HG03060 (cell line): ENCODE data around the gene BRF1.

Experiments
- ATAC-seq: cut with Tn5 transposase; IDR thresholded peaks from one replicate; pipeline ENCODE4 v1.9.1; 2021; ENCODE audit warnings: low read depth, moderate number of reproducible peaks; ENCODE audit not compliant: unreplicated experiment

Gene BRF1

DNA sequence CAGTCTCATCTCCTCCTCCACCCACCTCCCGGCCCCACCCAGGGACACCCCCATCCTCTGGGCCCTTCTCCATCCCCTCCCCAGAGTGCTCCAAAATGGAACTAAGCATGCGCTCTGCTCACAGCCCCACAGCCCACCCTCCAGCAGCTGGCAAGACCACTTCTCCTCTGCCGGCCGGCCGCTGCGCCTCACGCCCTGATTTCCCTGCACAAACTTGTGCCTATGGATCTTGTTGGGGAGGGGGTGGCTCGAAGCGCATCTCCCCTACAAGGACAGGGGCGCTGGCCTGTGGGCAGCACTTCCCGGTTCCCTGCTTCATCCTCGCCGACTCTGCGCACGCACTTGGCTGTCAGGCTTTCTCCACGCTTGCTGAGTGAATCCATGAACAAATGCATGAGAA, 100.2 kb downstream of the BRF1 start:
- no peak for ATAC-seq

DNA sequence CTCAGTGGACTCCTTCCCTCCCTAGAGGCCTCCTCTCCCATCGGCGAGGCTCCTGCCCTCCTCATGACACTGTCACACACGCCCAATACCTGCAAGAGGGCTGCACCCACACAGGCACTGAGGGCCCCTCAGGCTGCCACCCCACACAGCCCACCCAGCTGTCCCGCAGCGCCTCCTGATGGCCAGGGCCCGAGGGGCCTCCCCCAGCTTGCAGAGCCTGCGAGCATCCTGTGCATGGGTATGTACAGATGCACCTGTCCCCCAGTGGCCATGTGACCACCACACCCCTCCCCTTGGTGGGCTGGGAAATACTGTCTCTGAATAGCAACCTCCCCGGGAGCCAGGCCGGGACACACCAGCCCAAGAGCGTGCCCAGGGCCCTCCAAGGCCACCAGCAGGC, 100.7 kb downstream of the BRF1 start:
- ATAC-seq: no peak

DNA sequence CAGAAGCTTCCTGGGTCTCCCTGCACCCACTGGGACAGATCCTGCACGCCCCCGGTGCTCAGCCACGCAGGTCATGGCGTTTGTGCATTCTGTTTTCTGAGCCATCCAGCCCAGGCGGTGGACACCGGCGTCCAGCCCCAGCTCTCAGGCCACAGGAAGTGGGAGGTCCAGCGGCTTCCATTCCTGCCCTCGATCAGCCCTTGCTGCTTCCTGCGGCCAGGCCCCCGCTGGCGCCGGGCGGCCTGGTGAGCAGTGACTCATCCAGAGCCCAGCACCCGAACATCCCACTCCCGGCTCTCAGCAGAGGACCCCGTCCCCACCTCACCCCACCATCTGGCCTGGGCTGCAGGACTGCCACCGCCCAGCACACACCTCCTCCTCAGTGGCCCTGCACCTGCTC, 101.7 kb downstream of the BRF1 start:
- ATAC-seq: no peak

DNA sequence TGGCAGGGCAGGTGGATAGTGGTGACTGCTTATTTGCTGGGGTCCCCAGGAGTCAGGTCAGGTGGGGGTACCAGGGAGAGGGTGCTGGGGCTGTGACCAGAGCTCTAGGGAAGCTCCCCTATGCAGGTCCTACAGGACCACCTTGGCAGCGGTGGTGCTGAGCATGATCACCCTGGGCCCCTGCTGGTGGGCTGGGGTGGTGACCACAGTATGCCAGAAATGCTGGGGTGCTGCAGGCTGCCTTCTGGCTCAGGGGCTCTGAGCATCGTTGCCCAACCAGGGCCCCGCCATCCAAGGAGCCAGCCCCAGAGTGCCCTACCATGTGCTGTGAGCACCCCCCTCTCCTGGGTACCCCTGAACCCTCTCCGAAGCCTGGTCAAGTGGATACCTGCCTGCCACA, 102.2 kb downstream of the BRF1 start:
- no peak for ATAC-seq

DNA sequence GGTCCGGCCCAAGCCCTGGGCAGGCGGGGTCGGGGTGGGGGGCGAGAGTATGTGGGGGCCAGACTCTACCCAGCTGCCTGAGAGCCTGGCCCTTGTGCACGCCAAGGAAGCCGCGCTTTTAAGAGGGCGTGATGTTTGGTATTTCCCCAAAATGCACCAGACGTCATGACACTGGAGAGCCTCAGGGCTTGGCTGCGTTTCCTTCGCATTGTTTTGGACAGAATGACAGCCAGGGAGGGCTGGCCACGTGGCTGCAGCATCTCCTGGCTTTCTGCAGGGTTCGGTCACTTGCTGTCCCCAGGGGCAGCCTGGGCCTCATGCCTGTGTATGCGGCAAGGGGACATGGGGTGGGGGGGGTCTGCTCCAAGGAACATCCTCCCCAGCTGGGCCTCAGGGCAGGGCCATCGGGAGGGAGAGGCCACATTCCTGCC, 103.6 kb downstream of the BRF1 start:
- no peak for ATAC-seq

DNA sequence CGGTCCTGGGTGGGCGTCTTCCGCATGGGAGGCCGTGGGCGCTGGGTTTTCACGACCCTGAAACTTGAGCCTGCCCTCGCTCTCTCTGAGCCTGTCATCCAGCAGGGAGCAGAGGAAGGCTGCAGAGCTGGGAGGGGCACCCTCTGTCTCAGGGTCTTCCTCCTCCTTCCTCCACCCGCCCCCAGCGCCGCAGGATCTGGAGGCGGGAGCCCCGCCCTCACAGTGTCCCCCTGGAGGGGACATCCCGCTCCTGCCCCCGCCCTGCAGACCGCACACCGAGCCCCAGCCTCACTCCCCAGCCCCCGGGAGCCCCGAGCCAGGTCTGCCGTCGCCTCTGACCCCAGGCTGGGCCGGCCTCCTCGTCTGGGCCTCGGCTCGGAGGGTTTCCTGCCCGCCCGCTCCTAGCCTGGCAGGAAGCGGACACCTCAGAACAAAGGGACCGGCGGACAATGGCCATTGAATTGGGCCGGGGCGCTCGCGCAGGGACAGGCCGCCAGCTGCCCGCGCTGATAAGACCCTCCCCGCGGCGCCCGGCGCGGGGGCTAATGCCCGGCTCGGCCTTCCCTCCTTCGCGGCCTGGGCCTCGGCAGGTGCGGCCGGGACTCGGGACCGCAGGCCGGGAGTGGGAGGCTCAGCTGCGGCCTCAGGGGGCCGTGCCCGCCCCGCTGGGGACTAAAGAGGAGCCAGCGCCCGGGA, 104.4 kb downstream of the BRF1 start:
- ATAC-seq: no peak

DNA sequence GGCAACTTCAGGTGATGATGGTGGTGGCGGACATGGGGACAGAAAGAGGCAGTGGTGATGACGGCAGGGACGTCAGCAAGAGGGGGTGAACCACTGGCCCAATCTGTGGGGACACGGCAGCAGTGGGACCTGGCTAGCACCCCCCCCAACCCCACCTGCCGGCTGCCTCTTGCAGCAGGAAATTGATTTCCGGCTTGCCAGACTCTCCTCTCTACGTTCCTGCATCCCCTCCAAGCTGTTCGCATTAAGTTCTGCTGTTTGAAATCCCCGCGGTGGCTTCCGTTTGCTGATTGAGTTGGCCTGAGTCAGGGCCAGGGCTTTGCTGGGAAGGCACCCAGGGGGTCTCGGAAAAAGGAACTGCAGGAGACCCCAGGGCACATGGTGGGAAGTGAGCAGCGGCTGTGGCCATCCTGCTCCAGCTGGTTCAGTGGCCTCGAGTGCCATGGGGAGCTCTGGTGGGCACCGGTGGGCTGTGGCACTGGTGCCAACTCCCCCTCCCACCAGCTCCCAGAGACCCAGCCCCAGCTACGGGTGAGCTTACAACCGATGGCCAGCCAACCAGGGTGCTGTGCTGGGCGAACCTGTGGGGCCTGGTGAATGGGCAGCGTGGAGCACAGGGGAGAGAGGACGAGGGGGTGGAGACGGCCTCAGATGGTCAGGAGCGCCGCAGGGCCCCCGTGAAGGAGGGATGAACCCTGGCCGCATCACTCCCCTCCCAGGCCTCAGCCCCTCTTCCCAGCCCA, 105.1 kb downstream of the BRF1 start:
- ATAC-seq: no peak

DNA sequence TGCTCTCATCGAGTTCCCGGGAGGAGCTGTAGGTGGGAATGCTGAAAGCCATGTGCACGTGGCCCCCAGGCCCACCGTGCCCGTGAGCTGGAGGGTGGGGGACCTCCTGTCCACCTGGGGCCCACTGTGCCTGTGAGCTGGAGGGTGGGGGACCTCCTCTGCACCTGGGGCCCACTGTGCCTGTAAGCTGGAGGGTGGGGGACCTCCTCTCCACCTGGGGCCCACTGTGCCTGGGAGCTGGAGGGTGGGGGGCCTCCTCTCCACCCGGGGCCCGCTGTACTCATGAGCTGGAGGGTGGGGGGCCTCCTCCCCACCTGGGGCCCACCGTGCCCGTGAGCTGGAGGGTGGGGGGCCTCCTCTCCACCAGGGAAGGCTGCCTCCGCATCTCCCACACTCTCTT, 105.8 kb downstream of the BRF1 start:
- ATAC-seq: no peak

DNA sequence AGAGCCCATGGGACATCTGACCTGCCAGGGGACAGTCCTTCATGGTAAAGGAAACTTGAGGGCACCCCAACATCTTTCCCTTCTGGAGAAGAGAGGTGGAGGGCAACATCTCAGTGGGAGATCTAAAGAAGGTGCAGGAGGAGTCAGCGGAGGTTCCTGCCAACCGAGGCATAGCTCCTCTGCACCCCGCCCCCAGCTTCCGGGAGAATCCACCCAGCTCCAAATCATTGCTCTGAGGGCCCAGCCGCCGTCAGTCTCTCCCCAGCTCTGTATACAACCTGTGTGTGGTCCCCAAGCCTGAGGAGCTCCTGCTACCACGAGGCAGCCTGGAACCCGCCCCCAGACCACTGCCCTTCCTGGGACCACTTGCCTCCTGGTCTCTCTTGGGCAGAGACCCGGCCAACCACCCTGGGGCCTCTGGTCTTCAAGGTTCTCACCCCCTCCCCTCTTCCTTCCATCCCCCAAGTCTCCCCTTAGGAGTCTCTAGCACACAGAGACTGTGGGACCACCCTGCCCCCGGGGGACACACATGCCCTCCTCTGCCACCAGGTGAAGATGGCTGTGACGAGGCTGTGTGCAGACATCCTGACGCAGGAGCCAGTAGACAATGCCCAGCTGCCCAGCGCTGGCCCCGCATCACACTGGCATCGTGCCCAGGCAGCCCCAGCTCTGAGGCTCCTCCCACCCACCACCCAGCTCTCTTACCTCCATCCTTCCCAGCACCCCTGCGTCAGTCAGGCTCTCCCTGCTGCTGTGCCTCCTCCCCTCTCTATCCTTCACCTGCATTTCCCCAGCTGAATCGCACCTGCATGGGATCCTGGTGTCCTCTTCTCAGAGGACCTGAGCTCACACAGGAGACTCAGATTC, 106.7 kb downstream of the BRF1 start:
- ATAC-seq: no peak

DNA sequence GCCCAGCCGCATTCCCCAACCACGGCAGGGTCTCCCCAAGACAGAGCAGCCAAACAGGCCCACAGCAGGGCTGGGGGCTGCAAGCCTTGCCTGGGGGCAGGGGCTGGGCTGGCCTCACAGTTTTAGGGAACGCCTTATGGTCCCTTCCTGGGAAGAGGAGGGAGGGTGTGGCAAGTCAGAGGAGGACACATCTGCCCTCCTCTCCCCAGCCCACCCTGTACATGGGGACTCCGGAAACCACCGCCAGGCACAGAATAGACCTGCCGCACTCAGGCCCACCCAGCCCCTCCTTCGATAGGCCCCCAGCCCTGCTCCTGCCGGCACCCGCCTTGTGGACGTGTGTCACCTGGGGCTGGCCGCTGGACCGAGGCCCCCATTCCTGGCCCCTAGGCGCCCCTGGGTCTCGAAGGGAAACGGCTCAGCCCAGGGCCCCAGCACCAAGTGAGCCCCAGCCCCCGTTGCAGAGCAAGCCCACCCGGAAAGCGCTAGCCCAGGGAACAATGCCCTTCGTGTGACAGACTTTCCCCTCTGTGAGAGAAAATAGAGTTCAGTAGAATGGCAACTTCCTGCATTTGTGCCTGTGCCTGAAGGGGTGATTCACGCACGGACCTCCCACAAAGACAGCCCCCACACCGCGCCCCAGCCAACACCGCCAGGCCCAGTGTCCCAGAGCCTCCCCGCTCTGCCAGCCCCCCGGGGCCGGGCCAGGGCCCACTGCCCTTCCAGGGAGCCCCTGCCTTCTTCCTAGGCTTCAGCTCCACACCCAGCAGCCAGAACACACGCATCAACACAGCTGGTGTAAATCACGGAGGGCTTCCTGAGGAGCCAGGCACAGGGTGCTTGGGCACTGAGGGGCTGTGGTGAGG, 107.7 kb downstream of the BRF1 start:
- no peak for ATAC-seq

DNA sequence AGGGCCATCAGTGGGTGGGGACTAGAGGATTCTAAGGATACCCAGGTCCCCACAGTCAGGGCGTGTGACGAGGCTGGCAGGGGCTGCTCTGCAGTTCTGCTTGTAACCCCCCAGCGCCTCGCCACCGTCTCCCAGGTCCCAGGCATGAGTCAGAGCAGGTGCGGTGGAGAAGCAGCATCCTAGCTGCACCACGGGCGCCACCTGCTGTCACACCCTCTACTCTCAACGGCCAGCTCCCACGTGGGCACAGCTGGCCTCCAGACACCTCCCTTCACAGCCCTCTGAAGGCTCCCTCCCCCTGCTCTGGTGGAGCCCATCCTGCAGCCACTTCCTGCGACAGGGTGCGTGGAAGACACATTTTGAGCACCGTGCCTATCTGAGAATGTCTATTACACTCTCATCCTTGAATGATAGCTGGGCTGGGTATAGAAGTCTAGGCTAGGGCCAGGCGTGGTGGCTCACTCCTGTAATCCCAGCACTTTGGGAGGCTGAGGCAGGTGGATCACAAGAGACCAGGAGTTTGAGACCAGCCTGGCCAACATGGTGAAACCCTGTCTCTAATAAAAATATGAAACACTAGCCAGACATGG, 112.8 kb downstream of the BRF1 start:
- ATAC-seq: no peak

DNA sequence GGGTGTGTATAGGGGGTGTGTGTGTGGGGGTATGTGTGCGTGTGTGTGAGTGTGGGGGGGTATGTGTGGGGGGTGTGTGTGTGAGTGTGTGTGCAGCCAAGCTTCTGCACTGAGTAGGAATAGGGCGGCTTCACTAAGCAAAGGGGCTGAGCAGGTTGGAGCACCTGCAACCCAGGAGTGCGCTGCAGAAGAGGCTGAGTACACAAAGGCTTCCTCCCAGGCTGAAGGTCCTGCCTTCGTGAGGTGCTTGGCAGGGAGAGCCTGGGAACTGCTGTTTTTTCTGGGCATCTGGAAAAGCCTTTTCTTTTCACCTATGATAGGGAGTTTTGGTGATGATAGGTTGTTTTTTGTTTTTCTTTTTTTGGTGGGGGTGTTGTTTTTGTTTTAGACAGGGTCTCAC, 113.7 kb downstream of the BRF1 start:
- no peak for ATAC-seq

DNA sequence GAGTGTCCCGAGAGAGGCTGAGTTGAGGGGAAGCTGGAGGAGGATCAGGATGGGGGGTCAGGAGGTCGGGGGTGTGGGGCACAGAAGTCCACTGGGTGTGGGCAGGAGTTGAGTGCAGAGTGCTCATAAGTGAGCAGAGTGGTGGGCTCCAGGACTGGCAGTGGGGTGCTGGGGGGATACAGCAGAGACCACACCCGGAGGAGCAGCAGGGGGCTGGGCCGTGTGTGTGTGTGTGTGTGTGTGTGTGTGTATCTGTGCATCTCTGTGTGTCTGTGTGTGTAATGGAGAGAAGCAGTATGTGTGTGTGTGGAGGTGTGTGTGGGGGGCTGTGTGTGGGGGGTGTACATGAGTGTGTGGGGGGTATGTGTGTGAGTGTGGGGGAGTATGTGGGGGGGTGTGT, 114.8 kb downstream of the BRF1 start:
- ATAC-seq: no peak

DNA sequence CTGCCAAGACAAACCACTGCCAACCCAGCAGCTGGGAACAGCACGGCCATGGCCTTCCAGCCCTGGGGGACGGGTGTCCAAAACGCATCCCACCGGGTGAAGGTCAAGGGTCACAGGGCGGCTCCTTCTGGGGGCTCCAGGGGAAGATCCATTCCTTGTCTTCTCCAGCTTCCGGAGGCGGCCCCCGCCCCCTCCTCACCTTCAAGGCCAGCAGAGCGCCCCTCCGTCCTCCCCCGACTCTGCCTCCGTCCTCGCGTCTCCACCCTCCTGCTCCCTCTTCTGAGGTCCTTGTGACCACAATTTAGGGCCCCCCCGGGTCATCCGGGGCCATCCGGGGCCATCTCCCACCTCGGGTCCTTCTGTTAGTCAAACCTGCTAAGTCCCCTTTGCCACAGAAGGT, 115.8 kb downstream of the BRF1 start:
- ATAC-seq: no peak

DNA sequence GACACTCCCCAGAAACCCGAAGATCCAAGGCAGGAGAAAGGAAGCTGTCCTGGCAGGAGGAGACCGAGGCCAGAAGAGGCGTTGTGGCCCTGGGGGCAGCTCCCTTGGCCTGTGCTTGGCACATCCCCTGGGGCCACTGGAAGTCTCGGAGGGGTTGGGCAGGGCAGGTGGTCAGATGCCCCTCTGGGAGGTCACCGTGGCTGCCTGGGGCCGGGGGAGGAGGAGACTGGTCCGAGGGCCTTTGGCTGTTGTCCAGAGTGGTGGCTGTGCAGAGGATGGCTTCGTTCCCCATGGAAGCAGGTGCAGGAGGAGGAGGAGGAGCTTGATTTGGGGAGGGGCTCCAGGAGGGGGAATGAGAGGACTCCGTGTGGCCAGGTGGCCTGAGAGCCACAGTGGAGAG, 116.3 kb downstream of the BRF1 start:
- ATAC-seq: no peak

DNA sequence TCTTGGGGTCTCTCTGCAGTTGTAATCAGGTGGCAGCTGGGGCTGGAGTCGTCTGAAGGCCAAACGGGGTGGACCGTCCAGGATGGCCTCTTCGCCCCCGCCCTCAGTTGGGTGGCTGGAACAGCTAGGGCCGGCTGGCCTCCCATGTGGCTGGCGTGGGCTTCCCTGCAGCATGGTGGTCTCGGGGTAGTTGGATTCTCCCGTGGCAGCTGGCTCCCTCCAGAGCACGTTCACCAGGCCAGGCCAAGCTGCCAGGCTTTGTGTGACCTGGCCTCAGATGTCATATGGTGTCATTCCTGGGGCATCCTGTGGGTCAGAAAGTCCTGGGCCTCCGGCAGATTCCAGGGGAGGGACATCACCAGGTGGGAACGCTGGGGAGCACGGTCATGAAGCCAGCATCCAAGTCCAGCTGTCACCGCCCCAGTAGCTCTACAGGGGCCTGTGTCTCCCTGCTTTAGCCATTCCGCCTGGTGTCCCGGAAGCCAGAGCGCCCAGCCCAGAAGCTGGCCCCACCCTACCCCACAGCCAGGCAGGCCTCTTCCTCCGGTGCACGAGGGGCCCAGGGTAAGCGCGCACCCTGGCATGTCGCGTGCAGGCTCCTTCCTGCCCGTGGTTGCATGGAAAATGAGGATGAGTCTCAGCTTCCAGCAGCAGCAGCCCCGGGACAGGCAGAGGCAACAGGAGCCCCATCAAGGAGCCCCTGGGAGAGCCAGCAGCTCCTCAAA, 118.3 kb downstream of the BRF1 start:
- ATAC-seq: no peak

DNA sequence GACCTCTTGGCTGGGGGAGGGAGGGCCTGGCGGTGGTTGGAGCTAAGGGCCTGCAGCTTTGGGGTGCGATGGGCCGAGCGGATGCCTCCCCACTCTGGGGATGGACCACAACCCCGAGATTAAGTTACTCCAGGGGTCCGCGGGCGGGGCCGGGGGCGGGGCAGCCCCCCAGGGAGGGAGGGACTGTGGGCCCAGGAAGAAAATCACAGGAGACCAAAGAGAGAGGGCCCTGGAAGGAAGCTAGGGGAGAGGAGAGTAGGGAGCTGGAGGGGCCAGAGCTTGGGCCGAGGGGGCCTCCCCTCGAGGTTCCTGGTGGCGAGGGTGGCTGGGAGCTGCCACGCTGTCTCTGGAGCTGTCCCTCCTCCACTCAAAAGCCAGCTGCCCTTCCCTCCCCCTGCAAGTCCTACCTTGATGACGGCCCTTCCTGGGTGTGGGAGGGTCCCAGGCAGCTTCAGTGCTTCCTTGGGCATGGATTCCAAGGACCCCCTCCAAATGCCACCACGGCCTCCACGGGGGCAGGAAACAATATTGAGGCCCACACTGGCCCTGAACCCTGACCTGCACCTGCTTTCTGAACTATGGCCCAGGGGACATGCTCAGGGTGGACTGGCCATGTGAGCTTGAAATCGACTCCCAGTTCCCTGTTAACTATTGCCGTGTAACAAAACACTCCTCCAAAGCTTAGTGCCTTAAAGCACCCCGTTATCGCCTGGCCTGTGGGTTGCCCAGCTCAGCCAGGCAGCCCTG, 119.1 kb downstream of the BRF1 start:
- no peak for ATAC-seq

DNA sequence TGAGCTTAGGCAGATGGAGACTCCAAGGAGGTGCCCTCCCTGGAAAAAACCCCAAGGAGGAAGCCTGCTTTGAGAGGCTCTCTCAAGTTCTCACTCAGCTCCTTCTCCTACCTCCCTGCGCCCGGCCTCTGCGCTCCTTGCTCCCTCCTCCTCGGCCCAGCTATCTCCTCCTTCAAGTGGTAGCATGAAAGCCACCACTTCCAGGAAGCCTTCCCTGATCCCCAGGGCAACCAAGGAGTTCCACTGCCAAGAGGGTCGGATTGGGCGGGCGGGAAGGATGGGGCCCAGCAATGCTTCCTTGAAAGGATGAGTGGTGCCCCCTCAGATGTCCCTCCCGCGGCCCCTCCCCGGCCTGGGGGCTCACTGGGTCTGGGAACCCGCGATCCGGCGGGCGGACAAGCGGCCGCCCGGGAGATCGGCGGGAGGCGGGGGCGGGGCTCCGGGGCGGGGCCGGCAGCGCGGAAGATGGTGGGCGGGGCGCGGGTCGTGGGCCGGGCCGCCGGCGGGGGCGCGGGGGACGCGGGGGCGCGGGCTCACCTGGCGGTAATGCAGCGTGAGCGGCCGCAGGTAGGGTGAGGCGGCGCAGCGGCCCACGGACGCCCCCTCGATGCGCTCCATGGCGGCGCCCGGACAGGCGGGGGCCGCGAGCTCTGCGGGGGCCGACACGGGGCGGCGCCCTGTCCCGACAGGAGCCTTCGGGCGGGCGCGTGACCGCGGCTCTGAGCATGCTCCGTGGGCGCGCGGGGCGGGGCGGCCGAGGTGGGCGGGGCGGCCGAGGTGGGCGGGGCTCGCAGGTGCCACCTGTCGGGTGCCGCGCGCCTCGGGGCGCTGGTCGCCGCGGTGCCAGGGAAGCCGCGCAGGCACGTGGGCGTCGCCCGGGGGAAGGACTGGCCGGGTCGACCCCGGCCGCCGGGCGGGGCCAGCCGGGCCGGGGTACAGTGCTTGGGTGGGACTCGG, 119.9 kb downstream of the BRF1 start, which contains the start of gene NUDT14:
TSS of gene NUDT14 (minus strand) at position 721 of the 957 bp plus-strand sequence. CDS start at position 618, 103 bp downstream.
- no peak for ATAC-seq
